GM21390 (cell line): ENCODE data around the gene PCDHB12.
"Not testable (repeated sequence)": the region's sequence is repeated elsewhere in the genome, so short reads cannot be mapped to it uniquely, and the experiment has no call there.

Experiments used
- ATAC-seq: cut with Tn5 transposase; IDR thresholded peaks from one replicate; pipeline ENCODE4 v1.9.1; 2021; ENCODE audit not compliant: unreplicated experiment

The PCDHB12 gene

GRCh38 chr5:141201646-141202045 is 6.9 kb upstream of the PCDHB12 start:
- ATAC-seq, result not testable (repeated sequence)

DNA sequence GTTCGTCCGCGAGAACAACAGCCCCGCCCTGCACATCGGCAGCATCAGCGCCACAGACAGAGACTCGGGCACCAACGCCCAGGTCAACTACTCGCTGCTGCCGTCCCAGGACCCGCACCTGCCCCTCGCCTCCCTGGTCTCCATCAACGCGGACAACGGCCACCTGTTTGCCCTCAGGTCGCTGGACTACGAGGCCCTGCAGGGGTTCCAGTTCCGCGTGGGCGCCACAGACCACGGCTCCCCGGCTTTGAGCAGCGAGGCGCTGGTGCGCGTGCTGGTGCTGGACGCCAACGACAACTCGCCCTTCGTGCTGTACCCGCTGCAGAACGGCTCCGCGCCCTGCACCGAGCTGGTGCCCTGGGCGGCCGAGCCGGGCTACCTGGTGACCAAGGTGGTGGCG is 1.8 kb downstream of the PCDHB12 start:
- not testable (repeated sequence) for ATAC-seq

- not testable (repeated sequence) for ATAC-seq
Observed at GRCh38 chr5:141210849-141211248, 2.3 kb downstream of the PCDHB12 start.

DNA sequence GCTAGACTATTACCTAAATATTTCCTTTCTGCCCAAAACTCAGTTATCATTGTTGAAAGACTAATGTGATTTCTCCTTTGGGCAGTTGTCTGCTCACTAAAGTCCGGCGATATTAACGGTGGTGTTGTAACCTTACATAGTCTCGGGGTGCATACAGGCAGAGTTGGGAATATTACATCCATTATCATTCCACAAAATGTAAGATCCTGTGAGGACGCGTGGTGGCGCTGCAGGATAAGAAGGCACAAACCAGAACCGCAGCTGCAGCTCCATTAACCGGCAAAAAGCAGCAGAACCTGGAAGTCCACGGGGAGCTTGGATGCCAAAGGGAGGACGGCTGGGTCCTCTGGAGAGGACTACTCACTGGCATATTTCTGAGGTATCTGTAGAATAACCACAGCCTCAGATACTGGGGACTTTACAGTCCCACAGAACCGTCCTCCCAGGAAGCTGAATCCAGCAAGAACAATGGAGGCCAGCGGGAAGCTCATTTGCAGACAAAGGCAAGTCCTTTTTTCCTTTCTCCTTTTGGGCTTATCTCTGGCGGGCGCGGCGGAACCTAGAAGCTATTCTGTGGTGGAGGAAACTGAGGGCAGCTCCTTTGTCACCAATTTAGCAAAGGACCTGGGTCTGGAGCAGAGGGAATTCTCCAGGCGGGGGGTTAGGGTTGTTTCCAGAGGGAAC is 5.3 kb downstream of the PCDHB12 start, which contains the start of gene PCDHB13:
PCDHB13 (plus strand) TSS at position 264 of the 684 bp plus-strand sequence; CDS start at position 469, 205 bp downstream.
- ATAC-seq, result not testable (repeated sequence)

- ATAC-seq, result not testable (repeated sequence)
Observed at GRCh38 chr5:141214583-141214982, 6.1 kb downstream of the PCDHB12 start.

DNA sequence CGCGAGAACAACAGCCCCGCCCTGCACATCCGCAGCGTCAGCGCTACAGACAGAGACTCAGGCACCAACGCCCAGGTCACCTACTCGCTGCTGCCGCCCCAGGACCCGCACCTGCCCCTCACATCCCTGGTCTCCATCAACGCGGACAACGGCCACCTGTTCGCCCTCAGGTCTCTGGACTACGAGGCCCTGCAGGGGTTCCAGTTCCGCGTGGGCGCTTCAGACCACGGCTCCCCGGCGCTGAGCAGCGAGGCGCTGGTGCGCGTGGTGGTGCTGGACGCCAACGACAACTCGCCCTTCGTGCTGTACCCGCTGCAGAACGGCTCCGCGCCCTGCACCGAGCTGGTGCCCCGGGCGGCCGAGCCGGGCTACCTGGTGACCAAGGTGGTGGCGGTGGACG is 7.0 kb downstream of the PCDHB12 start:
- not testable (repeated sequence) for ATAC-seq

DNA sequence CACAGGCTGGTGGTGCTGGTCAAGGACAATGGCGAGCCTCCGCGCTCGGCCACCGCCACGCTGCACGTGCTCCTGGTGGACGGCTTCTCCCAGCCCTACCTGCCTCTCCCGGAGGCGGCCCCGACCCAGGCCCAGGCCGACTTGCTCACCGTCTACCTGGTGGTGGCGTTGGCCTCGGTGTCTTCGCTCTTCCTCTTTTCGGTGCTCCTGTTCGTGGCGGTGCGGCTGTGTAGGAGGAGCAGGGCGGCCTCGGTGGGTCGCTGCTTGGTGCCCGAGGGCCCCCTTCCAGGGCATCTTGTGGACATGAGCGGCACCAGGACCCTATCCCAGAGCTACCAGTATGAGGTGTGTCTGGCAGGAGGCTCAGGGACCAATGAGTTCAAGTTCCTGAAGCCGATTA is 7.5 kb downstream of the PCDHB12 start:
- ATAC-seq, result not testable (repeated sequence)

DNA sequence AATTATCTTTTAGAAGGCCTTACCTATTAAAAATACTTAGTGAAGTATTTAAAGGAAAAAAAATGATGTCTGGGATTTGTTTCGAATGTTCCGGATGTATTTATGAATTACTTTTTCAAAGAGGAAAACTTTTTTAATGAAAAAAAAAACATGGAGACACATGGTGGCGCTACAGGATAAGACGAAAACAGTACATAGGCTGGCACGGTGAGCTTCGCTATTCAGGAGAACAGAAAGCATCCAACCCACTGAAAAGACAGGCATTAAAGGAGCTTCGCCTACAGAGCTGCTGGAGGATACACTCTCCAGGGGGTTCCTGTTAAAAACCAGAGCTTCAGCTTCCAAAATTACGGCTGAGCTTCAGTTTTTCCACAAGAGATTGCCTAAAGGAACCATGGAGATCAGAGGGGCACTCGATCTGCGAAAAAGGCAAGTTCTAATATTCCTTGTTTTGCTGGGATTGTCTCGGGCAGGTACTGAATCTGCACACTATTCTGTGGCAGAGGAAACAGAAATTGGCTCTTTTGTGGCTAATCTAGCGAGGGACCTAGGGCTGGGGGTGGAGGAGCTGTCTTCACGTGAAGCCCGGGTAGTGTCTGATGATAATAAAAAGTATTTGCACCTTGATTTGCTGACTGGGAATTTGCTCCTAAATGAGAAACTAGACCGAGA is 14.7 kb downstream of the PCDHB12 start, which contains the start of gene PCDHB14:
PCDHB14 (plus strand) TSS at position 232 of the 672 bp plus-strand sequence; CDS start at position 395, 163 bp downstream.
- no peak for ATAC-seq

- not testable (repeated sequence) for ATAC-seq
Observed at GRCh38 chr5:141224844-141225243, 16.3 kb downstream of the PCDHB12 start.

DNA sequence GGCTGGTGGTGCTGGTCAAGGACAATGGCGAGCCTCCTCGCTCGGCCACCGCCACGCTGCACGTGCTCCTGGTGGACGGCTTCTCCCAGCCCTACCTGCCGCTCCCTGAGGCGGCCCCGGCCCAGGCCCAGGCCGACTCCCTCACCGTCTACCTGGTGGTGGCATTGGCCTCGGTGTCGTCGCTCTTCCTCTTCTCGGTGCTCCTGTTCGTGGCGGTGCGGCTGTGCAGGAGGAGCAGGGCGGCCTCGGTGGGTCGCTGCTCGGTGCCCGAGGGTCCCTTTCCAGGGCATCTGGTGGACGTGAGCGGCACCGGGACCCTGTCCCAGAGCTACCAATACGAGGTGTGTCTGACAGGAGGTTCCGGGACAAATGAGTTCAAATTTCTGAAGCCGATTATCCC is 16.9 kb downstream of the PCDHB12 start:
- not testable (repeated sequence) for ATAC-seq

DNA sequence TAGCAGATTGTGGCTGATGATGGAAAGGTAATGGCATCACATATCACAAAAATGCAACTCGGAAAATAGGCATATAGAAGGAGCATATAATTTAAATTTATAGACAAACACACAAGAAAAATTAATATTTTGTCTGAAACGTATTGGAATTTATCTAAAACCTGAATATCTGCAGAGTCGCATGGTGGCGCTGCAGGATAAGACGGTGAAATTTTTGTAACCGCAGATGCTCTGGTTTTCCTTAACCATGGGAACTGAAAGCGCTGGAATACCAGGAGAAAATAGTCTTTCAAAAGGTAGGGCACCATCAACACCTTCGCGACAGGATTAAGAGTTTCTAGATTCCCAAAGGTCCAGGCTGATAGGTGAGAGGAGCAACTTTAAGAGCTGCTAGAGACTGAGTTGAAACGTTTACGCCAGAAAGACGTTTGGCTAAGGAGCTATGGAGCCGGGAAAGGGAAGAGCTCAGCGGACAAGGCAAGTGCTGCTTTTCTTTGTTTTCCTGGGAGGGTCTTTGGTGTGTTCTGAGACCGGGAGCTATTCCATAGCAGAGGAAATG is 25.7 kb downstream of the PCDHB12 start:
- no peak for ATAC-seq

- ATAC-seq, result not testable (repeated sequence)
Observed at GRCh38 chr5:141235922-141236321, 27.4 kb downstream of the PCDHB12 start.

- no peak for ATAC-seq
Observed at GRCh38 chr5:141236516-141237313, 28.2 kb downstream of the PCDHB12 start.

GRCh38 chr5:141241496-141241895 is 33.0 kb downstream of the PCDHB12 start:
- ATAC-seq, result no peak

DNA sequence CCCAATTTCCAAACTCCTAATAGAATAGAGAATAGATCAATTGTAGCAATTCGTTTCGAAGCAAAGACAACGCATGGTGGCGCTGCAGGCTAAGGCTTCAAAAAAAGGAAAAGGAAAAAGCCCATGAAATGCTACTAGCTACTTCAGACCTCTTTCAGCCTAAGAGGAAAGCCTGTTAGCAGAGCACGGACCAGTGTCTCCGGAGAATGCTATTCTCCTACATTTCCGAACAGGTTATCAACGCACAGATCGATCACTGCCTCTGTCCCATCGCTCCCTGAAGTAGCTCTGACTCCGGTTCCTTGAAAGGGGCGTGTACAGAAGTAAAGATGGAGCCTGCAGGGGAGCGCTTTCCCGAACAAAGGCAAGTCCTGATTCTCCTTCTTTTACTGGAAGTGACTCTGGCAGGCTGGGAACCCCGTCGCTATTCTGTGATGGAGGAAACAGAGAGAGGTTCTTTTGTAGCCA is 36.8 kb downstream of the PCDHB12 start, which contains the start of gene PCDHB15:
PCDHB15 (plus strand) TSS at position 146 of the 468 bp plus-strand sequence; CDS start at position 330, 184 bp downstream.
- no peak for ATAC-seq

DNA sequence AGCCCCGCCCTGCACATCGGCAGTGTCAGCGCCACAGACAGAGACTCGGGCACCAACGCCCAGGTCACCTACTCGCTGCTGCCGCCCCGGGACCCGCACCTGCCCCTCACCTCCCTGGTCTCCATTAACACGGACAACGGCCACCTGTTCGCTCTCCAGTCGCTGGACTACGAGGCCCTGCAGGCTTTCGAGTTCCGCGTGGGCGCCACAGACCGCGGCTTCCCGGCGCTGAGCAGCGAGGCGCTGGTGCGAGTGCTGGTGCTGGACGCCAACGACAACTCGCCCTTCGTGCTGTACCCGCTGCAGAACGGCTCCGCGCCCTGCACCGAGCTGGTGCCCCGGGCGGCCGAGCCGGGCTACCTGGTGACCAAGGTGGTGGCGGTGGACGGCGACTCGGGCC is 38.5 kb downstream of the PCDHB12 start:
- ATAC-seq, result not testable (repeated sequence)

DNA sequence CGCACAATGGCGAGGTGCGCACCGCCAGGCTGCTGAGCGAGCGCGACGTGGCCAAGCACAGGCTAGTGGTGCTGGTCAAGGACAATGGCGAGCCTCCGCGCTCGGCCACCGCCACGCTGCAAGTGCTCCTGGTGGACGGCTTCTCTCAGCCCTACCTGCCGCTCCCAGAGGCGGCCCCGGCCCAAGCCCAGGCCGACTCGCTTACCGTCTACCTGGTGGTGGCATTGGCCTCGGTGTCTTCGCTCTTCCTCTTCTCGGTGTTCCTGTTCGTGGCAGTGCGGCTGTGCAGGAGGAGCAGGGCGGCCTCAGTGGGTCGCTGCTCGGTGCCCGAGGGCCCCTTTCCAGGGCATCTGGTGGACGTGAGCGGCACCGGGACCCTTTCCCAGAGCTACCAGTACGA is 38.9 kb downstream of the PCDHB12 start:
- ATAC-seq, result not testable (repeated sequence)

DNA sequence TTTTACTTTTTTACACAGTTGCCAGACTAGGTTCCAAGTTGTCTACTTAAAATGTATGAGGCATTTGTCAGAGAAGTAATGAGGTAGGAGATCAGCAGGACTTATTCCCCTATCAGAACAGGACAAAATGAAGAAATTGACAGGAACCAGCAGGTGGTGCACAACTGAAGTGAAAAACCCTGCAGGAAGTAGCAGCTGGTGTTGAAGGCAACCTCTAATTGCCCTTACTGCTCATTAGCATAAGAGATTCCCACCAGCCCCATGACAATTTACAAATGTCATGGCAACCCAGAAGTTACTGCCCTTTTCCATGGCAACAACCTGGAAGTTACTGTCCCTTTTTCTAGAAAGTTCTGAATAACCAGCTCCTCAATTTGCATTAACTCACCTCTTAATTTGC is 42.1 kb downstream of the PCDHB12 start:
- no peak for ATAC-seq

DNA sequence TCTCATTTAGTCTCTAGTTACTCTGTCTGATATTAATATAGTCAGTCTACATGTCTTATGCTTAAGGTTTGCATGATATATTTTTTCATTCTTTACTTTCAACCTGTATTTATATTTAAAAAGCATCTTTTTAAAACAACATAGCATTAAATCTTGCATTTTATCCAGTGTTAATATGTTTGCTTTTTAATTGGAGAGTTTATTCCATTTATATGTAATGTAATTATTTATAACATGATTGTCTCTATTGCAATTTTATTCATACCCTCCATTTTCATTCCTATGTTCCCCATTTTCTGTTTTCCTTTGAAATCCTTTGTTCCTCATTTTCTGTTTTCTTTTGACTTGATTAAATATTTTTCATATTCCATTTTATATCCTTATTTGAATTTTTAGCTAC is 49.9 kb downstream of the PCDHB12 start:
- no peak for ATAC-seq

DNA sequence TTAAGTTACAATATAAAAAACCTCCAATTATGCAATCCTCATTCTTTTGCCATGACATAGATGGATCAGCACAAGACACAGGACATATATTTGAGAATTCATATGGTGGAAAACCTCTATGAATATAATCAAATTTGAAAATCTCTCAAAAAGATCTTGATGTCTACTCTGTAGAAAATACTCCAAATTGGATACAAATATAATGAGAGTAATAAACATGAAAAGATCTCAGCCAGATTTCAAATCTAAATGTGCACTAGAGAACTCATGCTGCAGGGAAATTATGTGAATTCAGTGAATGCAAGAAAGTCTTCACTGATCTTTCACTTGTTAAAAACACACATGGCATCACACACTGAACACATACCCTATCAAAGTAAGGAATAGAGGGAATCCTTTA is 50.4 kb downstream of the PCDHB12 start:
- no peak for ATAC-seq
